ENCODE measurements around the gene ZNF41.

DNA sequence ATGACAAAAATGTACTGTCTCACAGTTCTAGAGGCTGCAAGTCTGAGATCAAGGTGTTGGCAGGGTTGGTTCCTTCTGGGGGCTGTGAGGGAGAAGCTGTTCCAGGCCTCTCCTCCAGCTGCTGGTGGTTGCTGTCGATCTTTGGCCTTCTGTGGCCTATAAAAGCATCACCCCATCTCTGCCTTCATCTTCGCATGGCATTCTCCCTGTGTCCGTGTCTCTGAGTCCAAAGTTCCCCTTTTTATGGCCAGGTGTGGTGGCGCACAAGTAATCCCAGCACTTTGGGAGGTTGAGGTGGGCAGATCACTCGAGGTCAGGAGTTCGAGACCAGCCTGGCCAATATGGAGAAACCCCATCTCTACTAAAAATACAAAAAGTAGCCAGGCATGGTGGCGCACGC is 46.5 kb upstream of the ZNF41 start:
- TF ChIP-seq EHF (CRISPR knock-in tag; IDR thresholded peaks at IDR 0.05) (no peak), EP300 (IDR thresholded peaks at IDR 0.05) (no peak)
